Epithelial cell of proximal tubule (primary cell): Measurements from ENCODE around the gene AP2A1. TPM values are rescaled to one million over a fixed set of nuclear protein-coding genes. Genes with fewer than 3 reads are reported as not detected.

ENCODE experiments used
- DNase-seq: peaks from one replicate; pipeline ENCODE4 v3.0.0-alpha.2; 2011; ENCODE audit warnings: low read depth
- H3K4me3 ChIP-seq: 2 replicates; pipeline ENCODE4 v1.5.1; 2011; ENCODE audit warnings: low read depth, mild to moderate bottlenecking, low read length
- CTCF ChIP-seq: conservative IDR thresholded peaks from 2 replicates; pipeline ENCODE4 v1.5.1; 2012; ENCODE audit warnings: low read depth, mild to moderate bottlenecking, low read length
- total RNA-seq: library from RNA; depleted of rRNA; stranded (reverse); fragments of >200 nt; gene quantifications from 2 replicates; pipeline ENCODE4 v1.2.3, GENCODE V29; 2015

The AP2A1 gene
- total RNA-seq, 1 donor from 2014 or later, result 103 TPM

- no peak for TF ChIP-seq CTCF
- DNase-seq, result no peak
- no peak overlapping the region for H3K4me3 ChIP-seq
Measured at GRCh38 chr19:49780861-49781260, 14.1 kb downstream of the AP2A1 start.

- no peak for TF ChIP-seq CTCF
- DNase-seq, result no peak
- no peak overlapping the region for H3K4me3 ChIP-seq
Measured at GRCh38 chr19:49781394-49781793, 14.6 kb downstream of the AP2A1 start.

GRCh38 chr19:49782515-49782914 is 15.7 kb downstream of the AP2A1 start:
- TF ChIP-seq CTCF, result no peak
- H3K4me3 ChIP-seq, result no peak overlapping the region

GRCh38 chr19:49786376-49786820 is 19.6 kb downstream of the AP2A1 start:
- no peak for DNase-seq
- no peak for TF ChIP-seq CTCF
- no peak overlapping the region for H3K4me3 ChIP-seq

More at GRCh38 chr19:49782515-49782914, 15.7 kb downstream of the AP2A1 start:
- no peak for DNase-seq

GRCh38 chr19:49787746-49788145 is 20.9 kb downstream of the AP2A1 start:
- TF ChIP-seq CTCF, result no peak
- DNase-seq, result no peak
- H3K4me3 ChIP-seq, result no peak overlapping the region

- no peak for DNase-seq
- no peak overlapping the region for H3K4me3 ChIP-seq
- TF ChIP-seq CTCF, result no peak
Measured at GRCh38 chr19:49788857-49789256, 22.1 kb downstream of the AP2A1 start.

GRCh38 chr19:49790866-49791265 is 24.1 kb downstream of the AP2A1 start:
- no peak for DNase-seq
- H3K4me3 ChIP-seq, result no peak overlapping the region
- no peak for TF ChIP-seq CTCF
